ENCODE results near the gene ERN2.

The ERN2 gene

DNA sequence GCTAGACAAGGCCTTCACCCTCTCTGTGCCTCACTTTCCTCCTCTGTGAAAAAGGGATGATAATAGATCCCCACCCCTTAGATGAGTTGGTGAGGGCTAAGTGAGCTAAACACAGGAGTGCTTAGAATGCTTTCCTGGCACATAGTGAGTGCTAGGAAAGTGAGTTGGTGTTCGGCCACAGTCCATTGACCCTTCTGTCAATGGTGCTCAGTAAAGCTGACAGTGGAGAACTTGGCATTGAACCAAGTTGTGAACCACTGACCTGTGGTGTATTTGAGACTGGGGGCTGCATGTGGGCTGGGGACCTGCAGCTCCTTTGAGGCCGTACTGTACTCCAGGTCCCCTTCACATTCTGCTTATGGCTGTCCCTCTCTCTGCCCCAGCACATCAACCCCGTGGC lies 29.5 kb downstream of the ERN2 start:
- no peak for DNase-seq

DNA sequence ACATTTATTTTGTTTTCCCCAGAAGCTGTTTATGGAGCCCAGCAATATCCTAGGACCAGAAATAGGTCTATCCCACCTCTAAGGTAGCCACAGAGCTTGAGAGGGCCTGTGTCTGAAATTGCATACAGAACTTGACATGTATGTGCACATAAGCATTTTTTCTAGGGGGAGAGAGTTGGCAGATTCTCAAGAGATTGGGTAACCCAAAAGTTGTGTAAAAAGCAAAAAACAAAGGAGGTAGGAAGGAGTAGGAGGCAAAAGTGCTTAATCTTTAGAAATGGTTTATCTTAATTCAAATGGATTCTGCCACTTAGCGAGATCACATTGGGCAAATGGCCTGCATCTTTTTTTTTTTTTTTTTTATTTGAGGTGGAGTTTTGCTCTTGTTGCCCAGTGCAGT lies 30.8 kb downstream of the ERN2 start:
- no peak for DNase-seq

DNA sequence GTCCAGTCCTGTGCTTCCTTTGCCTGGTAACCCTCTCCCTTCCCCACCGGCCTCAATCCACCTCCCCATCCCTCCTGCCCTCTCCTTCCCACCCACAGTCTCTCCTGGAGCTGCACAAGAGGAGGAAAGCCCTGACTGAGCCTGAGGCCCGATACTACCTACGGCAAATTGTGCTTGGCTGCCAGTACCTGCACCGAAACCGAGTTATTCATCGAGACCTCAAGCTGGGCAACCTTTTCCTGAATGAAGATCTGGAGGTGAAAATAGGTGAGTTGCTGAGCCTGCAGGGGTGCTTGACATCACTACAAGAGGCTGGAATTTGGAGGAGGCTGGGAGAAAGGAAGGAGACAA lies 33.1 kb downstream of the ERN2 start:
- DNase-seq, result no peak

DNA sequence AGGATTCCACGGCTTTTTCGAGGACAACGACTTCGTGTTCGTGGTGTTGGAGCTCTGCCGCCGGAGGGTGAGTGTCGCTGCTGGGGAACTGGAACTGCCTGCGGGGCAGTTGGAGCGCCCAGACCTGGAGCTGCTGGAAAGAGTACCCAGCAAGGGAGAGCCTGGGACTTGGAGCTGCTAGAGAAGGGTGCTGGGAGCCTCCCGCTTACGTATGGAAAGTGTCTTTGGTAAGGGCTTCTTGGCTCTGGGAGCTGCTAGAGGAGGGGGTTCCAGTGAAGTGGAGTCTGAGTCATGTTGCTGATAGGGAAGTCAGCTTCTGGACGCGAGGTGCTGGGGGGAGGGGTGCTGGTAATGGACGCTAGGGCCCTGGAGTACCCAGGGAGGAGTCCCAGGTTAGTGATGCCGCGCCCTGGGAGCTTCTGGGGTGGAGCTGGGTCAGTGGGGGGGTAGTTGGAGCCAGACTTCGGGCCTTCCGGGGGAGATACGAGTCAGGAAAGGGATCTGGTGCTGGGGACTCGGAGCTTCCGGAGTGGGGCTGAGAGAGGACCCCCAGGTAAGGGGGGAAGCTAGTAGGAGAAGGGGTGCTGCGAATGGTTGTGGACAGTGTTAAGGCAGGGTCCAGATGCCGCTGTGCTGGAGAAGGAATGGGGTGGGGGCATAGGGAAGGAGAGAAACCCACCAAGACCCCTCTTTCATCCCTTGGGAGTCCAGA lies 33.6 kb downstream of the ERN2 start:
- DNase-seq, result no peak

DNA sequence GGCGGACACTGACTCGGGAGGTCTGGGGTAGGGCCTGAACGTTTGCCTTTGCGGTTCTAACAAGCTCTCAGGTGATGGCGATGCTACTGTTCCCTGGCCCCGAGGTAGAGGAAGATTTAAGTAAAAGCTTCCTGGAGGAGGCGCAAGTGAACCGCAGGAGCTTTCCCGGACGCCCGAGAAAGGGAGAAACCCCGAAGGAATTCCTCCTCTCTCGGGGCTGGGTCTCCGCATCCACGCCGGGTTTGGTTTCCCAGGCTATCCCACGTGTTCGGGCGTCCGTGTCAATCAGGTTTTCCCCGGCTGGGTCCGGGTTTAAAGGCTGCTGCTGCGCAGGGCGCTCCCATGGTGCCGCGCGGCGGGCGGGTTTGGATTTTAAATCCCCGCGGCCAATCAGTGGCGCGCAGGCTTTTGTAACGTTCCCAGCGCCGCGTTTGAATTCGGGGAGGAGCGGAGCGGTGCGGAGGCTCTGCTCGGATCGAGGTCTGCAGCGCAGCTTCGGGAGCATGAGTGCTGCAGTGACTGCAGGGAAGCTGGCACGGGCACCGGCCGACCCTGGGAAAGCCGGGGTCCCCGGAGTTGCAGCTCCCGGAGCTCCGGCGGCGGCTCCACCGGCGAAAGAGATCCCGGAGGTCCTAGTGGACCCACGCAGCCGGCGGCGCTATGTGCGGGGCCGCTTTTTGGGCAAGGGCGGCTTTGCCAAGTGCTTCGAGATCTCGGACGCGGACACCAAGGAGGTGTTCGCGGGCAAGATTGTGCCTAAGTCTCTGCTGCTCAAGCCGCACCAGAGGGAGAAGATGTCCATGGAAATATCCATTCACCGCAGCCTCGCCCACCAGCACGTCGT lies 34.4 kb downstream of the ERN2 start, which contains the start of gene PLK1:
PLK1 (plus strand) TSS at position 460 of the 844 bp plus-strand sequence; CDS start at position 504, 44 bp downstream.
- peak; percentile 92 for DNase-seq

DNA sequence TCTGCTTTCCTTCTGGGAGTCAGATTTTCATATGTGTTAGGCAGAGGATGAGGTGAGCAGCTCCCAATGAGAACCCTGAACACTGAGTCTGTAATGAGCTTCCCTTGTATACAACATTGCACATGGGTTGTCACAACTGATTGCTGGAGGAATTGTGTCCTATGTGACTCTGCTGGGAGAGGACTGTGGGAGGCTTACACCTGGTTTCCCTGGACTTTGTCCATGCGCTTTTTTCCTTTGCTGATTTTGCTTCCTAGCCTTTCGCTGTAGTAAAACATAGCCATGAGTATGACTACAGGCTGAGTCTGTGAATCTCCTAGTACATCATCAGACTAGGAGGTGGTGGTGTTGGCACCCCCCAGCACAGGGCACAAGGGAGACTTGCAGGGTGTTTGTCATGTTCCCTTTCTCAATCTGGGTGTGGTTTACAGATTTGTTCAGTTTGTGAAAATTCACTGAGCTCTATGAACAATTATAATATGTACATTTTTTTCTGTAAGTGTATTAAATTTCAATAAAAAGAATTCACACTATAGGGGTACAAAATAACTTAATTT lies 36.0 kb downstream of the ERN2 start:
- DNase-seq, result no peak

DNA sequence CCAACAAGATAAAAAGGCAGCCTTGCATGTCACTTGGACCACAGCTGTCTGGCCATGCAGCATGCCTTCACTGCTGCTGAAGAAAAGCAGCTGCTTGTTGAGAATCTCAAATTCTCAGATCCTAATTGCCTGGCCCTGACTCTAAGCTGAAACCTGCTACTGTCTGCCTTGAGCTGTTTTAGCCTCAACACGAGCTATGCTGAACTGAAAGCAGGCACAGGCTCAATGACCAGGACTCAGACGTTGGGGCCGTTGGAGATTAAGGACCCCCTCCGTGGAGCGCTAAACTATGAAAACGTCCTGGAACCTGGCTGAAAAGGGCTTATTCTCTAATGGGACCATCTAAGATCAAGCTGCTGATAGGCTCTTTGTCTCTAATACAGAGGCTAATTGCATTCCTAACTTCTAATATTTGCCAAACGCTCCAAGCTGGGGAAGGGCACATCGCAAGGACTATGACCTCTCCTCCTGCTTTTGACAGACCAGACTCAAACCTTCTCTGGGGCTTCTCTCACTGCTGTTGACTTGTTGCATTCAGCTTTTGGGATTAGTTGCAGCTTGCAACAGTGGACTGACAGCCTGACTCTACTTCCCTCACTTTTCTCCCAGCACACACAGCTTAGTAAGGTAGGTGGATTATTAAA lies 38.9 kb downstream of the ERN2 start:
- DNase-seq, result no peak

DNA sequence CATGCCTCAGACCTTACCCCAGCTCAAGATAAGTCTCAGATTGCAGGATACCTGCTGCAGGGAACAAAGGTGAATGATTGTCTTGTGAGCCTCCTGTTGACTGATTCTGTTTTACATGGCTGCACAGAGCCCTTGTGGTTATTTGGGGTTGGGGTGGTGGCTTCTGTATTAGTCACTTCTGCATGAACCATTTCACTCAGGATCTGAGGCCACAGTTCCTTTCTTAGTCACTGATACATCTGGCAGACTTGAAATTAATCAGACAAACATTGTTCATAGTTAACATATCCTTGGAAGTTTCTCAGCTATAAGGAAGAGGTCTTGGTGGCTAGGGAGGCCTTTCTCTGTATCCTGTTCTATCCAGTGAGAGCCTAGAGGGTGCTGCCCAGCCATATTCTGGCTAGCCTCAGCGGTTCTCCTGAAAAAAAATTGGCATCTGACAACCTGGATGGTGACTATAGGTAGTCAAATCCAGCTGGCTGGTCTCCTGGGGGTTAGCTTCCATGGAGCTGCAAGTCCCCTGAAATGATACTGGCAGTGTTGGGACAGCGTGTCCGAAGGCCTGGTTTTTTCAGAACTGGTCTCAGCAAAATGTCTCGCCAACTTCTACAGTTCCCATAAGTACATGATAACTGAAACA lies 42.8 kb downstream of the ERN2 start:
- DNase-seq, result no peak

DNA sequence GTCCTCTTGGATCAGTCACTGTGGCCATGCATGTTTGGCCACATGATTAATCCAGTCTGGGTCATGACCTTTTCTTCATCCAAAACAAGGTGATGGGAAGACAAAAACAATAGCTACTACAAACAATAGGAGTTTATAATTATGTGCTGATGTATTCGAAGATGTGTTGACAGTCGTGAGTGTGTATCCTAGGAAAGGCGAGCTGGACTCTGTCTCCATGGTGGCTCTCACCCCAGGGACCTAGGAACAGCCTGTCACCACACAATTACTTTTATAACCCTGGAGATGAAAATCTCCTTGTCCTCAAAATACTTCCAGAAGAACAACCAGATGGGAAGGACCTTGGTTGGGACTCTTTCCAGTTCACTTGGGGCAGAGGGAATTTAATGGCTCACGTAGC lies 44.1 kb downstream of the ERN2 start:
- no peak for DNase-seq

DNA sequence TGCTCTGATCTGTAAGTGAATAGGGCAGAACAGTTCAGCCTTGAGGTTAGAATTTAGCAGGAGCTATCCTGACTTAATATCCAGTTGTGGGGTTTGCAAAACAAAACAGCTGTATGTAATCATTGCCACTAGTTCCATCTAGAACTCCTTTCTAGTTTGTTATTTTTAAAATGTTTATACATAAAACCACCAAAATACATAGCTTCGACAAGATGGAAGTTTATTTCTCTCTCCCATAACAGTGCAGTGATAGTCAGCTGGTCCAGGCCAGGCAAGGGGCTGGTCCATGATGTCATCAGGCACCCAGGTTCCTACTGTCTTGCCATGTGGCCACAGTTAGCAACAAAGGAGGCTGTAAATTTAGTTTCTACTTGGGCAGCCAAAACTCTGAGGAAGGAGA lies 44.8 kb downstream of the ERN2 start:
- no peak for DNase-seq

DNA sequence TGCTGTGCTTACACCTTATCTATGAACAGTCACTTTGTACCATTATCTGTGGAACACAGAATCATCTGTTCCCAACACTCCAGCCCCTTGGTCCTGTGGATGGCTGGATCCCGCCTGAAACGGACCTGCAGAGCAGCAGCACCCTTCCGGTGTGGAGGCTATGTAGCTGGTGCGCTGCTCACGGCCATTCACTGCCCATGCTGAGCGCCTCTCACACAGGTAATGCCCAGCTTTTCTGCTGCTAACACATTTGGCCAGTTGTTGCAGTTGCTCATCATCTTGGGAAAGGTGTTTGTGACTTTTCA lies 45.7 kb downstream of the ERN2 start:
- no peak for DNase-seq

DNA sequence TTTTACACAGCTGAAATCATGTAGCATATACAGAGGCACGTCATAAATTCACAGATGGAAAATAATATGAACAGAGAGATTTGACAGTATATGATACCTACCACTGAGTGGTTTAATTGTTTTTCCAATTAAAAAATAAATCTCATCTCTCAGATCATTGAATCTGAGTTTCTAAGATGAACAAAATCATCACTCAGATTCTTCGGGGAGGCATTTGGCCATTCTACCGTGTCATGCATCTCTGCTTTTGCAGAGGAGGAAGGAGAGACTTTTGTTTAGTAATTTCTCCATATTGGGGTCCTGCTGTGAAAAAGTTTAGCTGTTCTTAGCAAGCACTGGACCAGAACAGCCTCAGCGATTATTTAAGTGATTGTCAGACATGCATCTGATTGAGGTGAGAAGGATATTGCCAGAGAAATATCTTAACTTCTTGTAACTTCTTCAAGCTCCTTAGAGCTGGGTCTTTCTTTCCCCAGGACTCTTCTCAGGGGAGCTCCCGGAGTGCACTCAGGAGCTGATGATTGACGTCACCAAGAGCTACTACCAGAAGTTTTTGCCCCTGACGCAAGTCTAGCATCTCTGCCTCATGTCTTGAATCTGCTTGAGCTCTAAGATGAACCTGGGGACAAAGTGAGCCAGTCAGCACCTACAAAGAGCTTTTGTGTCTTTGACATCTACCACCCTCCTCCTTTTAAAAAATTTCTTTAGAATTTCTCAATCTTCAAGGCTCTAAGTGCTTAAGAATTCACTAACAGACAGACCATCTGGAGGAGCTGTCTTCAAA lies 46.3 kb downstream of the ERN2 start:
- DNase-seq, result no peak

DNA sequence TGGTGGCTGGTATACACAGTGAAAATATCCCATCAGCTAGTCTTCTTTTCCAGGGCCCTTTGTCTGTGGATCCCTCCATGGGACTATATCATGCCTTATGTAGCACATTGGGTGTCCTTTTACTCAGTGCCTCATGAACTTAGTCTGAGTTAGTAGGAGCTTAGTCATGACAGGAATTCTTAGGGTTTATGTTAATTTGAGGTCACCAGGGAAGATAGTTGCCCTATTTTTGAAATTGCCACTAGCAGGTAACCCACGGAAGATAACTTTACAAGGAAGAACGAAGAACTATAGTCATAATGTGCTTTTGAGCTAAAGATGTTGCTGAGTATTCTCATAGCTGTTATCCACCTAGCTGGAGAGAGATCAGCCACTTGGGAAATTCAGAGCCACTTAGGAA lies 49.1 kb downstream of the ERN2 start:
- DNase-seq, result no peak

DNA sequence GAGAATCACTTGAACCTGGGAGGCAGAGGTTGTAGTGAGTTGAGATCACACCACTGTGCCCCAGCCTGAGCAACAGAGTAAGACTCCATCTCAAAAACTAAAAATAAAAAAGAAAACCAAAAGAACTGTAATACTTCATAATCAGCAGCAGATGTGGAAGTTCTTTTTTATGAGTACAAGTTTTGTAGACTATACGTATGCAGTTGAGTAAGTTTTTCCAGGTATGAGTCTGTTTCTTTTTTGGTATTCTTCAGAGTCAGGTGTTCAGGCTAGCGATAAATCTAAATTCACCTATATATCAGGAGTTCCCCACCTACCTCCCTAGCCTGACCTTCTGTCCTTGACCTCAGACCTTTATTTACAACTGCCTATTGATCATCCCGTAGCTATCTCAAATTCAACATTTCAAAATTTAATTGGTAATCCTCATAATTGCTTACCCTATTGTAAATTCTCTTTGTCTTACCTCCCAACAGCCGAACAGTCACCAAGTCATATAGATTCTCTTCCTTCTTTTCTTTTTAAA lies 61.0 kb downstream of the ERN2 start:
- DNase-seq, result no peak

DNA sequence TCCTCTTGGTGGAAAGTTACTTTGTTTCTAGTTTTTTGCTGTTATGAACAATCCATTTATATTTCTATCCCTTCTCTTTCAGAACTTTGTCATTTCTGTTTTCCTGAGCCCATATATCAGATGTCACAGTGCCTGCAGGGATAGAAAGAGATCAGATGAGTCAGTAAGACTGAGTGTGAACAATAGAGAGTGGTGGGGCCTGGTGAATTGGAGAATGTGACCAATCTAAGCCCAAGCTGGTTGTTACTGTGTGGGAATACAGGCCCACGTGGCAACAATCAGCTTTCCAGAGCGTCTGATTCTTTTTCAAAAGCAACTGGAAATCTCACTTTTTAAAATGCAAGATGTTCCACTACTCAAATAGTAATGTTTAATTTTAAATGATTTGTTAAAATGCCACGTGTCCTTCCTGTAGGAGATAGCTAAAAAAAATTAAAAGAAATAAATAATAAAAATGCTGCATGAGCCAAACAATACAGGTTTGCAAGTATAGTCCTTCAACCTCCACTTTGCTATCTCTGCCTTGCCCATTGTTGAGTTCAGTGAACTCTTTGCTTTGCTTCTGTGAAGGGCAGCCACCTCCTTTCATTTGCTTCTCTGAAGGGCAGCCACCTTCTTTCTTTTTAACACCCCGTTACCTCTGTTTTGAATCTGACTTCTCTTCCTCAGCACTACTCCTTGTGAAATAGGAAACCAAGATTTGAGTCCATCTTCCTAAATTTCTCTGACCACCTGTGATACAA lies 62.2 kb downstream of the ERN2 start:
- no peak for DNase-seq

DNA sequence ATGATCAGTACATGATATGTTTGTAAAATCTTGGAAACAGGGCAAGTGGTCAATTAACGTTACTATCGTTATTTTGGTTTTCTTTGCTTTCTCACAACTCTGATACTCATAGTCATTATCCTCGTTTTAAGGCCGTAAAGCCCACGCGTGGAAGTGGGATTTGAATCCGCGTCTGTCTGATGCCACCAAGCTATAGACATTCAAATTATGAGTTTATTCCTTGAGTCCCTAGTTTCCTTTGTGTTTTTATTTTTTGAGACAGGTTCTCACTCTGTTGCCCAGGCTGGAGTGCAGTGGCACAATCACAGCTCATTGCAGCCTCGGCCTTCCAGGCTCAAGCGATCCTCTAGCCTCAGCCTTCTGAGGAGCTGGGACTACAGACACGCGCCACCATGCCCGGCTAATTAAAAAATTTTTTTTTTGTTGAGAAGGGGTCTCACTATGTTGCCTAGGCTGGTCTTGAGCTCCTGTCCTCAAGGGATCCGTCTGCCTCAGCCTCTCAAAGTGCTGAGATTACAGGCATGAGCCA lies 70.7 kb downstream of the ERN2 start:
- peak; percentile 1 for DNase-seq

DNA sequence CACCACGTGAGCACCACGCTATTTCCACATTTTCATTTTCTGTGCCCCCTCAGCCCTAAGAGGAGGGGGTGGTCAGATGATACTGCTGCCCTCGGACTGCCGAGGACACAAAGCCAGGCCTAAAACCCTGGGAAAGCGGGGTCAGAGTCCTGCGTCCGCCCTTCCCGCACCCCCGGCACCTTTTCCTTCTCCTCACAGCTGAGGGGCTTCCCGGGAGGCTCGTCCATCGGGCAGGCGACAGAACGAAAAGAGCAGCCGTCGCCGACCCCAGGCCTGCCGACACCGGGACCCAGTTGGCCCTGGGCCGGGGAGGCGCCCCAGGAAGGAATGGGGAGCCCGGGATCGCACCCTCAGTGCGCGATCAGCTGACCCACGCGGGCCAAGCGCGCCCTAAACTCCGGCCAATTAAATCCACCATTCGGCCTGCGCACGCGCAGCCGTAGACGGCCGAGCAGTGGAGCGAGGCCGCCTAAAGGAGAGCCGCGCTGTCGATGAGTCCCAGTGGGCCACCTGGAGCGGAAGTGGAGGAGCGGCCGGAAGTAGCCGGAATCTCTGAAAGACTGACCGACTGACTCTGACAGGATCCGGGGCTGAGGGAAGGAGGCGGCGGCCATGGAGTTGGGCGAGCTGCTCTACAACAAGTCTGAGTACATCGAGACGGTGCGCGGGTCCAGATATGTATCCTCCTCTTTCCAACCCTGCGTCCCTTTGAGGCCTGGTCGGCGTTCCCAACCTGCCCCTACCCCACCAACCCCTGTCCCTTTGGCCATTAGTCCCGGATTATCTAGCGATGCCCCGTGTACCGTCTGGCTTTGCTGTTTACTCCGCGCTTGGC lies 71.9 kb downstream of the ERN2 start, which contains the start of the genes DCTN5 and PALB2:
DCTN5 (plus strand) TSS at position 536 of the 835 bp plus-strand sequence; CDS start at position 613, 77 bp downstream.
PALB2 (minus strand) TSS at position 380 of the 835 bp plus-strand sequence; CDS start at position 227, 153 bp downstream.
- peak; percentile 94 for DNase-seq

DNA sequence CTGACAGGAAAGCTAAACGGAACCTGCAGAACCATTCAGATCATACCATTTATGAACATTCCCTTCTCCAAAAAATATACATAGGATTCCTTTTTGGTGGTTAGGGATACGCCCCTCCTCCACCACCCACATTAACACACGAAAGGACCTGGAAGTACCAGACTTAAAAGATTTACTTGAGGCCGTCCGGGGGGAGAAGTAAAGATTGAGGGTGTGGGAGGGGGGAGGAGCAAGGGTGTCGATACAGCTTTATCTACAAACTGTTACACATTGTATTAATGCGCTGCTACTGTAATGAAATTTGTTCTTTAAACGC lies 72.4 kb downstream of the ERN2 start:
- DNase-seq, result no peak

All from retina (tissue), 1 donor.